Heart left ventricle (tissue), 16 donors: ENCODE data around the gene TCTN3. TPM values are rescaled to one million over a fixed set of nuclear protein-coding genes. Genes with fewer than 3 reads are reported as not detected.

Experiments
- ATAC-seq, 4 donors: fragments of 200-7000 bp; cut with Tn5 transposase; one replicate each; pipeline ENCODE4 v1.9.1; 2020 to 2022; ENCODE audit warnings: moderate library complexity in 4 of 4, mild to moderate bottlenecking in 3 of 4, moderate number of reproducible peaks in 1 of 4
- DNase-seq, 5 donors: peaks; one replicate each; pipeline ENCODE4 v3.0.0-alpha.2; 2020
- H3K27ac ChIP-seq, 12 donors: fragments of 200-600 bp; sonication (generic) in 4 of 12; one replicate each; pipeline versions ENCODE4 v1.5.0 to v1.8.0; 2016 to 2022; ENCODE audit warnings: mild to moderate bottlenecking in 2 of 12
- H3K27me3 ChIP-seq, 9 donors: fragments of 200-600 bp; sonication (generic) in 2 of 9; one replicate each; pipeline versions ENCODE4 v1.5.1 to v1.8.0; 2016 to 2022; ENCODE audit warnings: mild to moderate bottlenecking in 3 of 9
- H3K36me3 ChIP-seq, 9 donors: fragments of 200-600 bp; sonication (generic) in 2 of 9; one replicate each; pipeline versions ENCODE4 v1.5.0 to v1.8.0; 2018 to 2022; ENCODE audit warnings: mild to moderate bottlenecking in 2 of 9
- H3K4me1 ChIP-seq, 12 donors: fragments of 200-600 bp; sonication (generic) in 4 of 12; one replicate each; pipeline versions ENCODE4 v1.5.0 to v1.8.0; 2016 to 2022; ENCODE audit warnings: mild to moderate bottlenecking in 3 of 12
- H3K4me3 ChIP-seq, 12 donors: fragments of 200-600 bp; sonication (generic) in 4 of 12; one replicate each; pipeline versions ENCODE4 v1.5.0 to v1.8.0; 2017 to 2022; ENCODE audit warnings: mild to moderate bottlenecking in 9 of 12, moderate library complexity in 4 of 12
- H3K9me3 ChIP-seq, 12 donors: fragments of 200-600 bp; sonication (generic) in 4 of 12; one replicate each; pipeline versions ENCODE4 v1.5.0 to v1.8.0; 2016 to 2022; ENCODE audit warnings: mild to moderate bottlenecking in 1 of 12
- CTCF ChIP-seq, 12 donors: fragments of 200-600 bp; sonication (generic) in 4 of 12; IDR thresholded peaks; one replicate each; pipeline versions ENCODE4 v1.5.0 to v1.8.0; 2018 to 2022; ENCODE audit warnings: antibody characterized with exemption in 12 of 12, mild to moderate bottlenecking in 5 of 12
- POLR2A ChIP-seq, 2 donors: fragments of 450-650 bp; IDR thresholded peaks; one replicate each; pipeline ENCODE4 v1.6.1; 2017; ENCODE audit warnings: antibody characterized with exemption in 2 of 2, mild to moderate bottlenecking in 2 of 2, moderate library complexity in 2 of 2
- WGBS, 4 donors: extraction: QIAGEN DNeasy Blood & Tissue Kit in 2 of 4; methylation state at CpG; one replicate each; pipeline versions ENCODE4 v1.1.5 to v1.1.7; 2013 to 2018; 5-methylcytosine and 5-hydroxymethylcytosine counted together
- intact Hi-C, 10 donors: fragments of 100-400 bp; cut with DNase I; formaldehyde crosslinking; loops; one replicate each; pipeline versions ENCODE4 v1.11.1 to v1.14.2; 2022
- polyA plus RNA-seq, 2 donors: library from polyadenylated mRNA; stranded (reverse); fragments of 200-250 nt; gene quantifications; one replicate each; pipeline ENCODE4 v1.2.3, GENCODE V29; 2013
- total RNA-seq, 9 donors: library from RNA; depleted of rRNA in 2 of 9; stranded (reverse); fragments of >200 nt in 2 of 9; fragmentation: NEBNext Ultra II Directional in 3 of 9; extraction: Animal tissue kit (Norgen Biotek cat#: 25700) in 3 of 9; gene quantifications; one replicate each; pipeline versions ENCODE4 v1.1.0 to v1.2.4, GENCODE V29; 2016 to 2023
- donor health status: ischemic (EF 13 %, LVEDD 7.1; RV severe dilation, severe dysfunction).
- donor health status: healthy with polysubstance abuse.
- donor health status: DM: no; HTN: yes; CAD: no.
- donor health status: DM: no; HTN: no; CAD: no.
- donor health status: ischemic (EF 25% LVEDD 6.9; RV normal size, moderate dysfunction).
- donor health status: ischemic (EF 25% LVEDD 5.7; RV mildly dilated, moderate dysfunction).
- donor health status: healthy.
- donor health status: DM: yes; HTN: yes; CAD: no.
- donor health status: ischemic (EF 35%, LVEDD 5.7; RV mildly dilated, moderate dysfunction).
- donor health status: nonischemic (EF 11% LVEDD 7.7; RV severe dilation, severe dysfunction).
- donor health status: DM: yes; HTN: yes; CAD: no.
- donor health status: PGD.
- donor health status: ischemic (EF 29% LVEDD 5.4; RV normal size, mild dysfunction).
- donor health status: nonischemic (EF 23%, LVEDD 6.1; RV moderate dilation, normal function).

TCTN3 gene
- total and polyA plus RNA-seq, 11 donors: 4.5 to 22.7 (median 12.3) TPM

- Histone ChIP-seq H3K27ac (no peak overlapping the region), H3K36me3 (peaks cover 0 to 77% (median 49%) of the 10 kb centered on the region in 9 donors), H3K4me3 (no peak overlapping the region), H3K4me1 (no peaks in the 10 kb centered on the region), H3K9me3 (peaks cover 0 to 6% (median 0%) of the 10 kb centered on the region in 12 donors), H3K27me3 (no peaks in the 10 kb centered on the region)
- intact Hi-C loops: no loop called here
- DNase-seq: no peak
- WGBS, 4 donors: 94 to 100% (median 99%) methylated on average over 1 of the region's 1 CpG
- no peak for ATAC-seq
- no peak for TF ChIP-seq POLR2A (IDR thresholded peaks at IDR 0.05)
- no peak for TF ChIP-seq CTCF (IDR thresholded peaks at IDR 0.05)
Observed at GRCh38 chr10:95648138-95648537, 45.6 kb downstream of the TCTN3 start.

GRCh38 chr10:95646160-95646559 lies 47.6 kb downstream of the TCTN3 start:
- TF ChIP-seq POLR2A (IDR thresholded peaks at IDR 0.05) (no peak), CTCF (IDR thresholded peaks at IDR 0.05) (no peak)
- Histone ChIP-seq H3K27ac (no peak overlapping the region), H3K9me3 (peaks cover 0 to under 1% (median 0%) of the 10 kb centered on the region in 12 donors), H3K27me3 (no peaks in the 10 kb centered on the region), H3K36me3 (peaks cover 0 to 77% (median 51%) of the 10 kb centered on the region in 9 donors), H3K4me3 (no peak overlapping the region), H3K4me1 (no peaks in the 10 kb centered on the region)
- ATAC-seq (peak in 1 of 4 donors; percentile 34), DNase-seq (no peak)
- intact Hi-C loops: no loop called here
- WGBS, 4 donors: 91 to 100% (median 96%) methylated on average over 1 of the region's 1 CpG

- intact Hi-C loops: no loop called here
- Histone ChIP-seq H3K9me3 (no peaks in the 10 kb centered on the region), H3K4me3 (no peak overlapping the region), H3K4me1 (no peaks in the 10 kb centered on the region), H3K27ac (no peak overlapping the region), H3K27me3 (no peaks in the 10 kb centered on the region), H3K36me3 (peaks cover 0 to 77% (median 55%) of the 10 kb centered on the region in 9 donors)
- TF ChIP-seq POLR2A (IDR thresholded peaks at IDR 0.05) (no peak), CTCF (IDR thresholded peaks at IDR 0.05) (no peak)
- no peak for ATAC-seq
- 34 to 45% (median 43%) methylated on average over 1 of the region's 1 CpG for WGBS, 4 donors
- no peak for DNase-seq
Observed at GRCh38 chr10:95644901-95645300, 48.8 kb downstream of the TCTN3 start.

- ATAC-seq: no peak
- no peak overlapping the region for H3K4me3 ChIP-seq
Observed at GRCh38 chr10:95640891-95641315, 52.8 kb downstream of the TCTN3 start.

More at GRCh38 chr10:95640891-95641315, 52.8 kb downstream of the TCTN3 start:
- no peak overlapping the region for H3K27ac ChIP-seq
- TF ChIP-seq POLR2A (IDR thresholded peaks at IDR 0.05): no peak
- TF ChIP-seq CTCF (IDR thresholded peaks at IDR 0.05): no peak
- WGBS, 4 donors: 91 to 100% (median 99%) methylated on average over 1 of the region's 1 CpG
- no peak for DNase-seq
- peaks cover 0 to 91% (median 72%) of the 10 kb centered on the region in 9 donors for H3K36me3 ChIP-seq
- no peaks in the 10 kb centered on the region for H3K9me3 ChIP-seq
- intact Hi-C loops: no loop called here
- no peaks in the 10 kb centered on the region for H3K4me1 ChIP-seq
- no peaks in the 10 kb centered on the region for H3K27me3 ChIP-seq
